ENCODE data around the gene TAF10.
A peak's percentile ranks its signal among the peaks of the same experiment; 100 is the strongest.

Gene TAF10

DNA sequence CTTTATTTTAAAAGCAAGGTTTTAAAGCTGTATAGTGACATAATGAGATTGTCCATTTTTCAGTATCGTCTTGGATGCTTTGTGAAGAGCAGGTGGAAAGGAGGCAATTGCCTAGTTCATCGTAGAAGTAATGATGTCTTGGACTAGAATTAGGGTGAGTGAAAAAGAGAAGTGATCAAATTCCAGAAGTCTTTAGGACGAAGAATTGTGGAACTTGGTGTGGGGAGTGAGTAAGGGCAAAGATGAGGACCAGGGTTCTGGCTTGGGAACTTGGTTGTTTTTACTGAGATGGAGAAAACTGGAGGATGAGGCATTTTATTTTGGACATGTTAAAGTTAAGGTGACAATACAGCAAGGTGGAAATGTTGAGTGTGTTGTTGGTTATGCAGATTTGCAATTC lies 7.2 kb downstream of the TAF10 start:
- TF ChIP-seq, protein P1, sequence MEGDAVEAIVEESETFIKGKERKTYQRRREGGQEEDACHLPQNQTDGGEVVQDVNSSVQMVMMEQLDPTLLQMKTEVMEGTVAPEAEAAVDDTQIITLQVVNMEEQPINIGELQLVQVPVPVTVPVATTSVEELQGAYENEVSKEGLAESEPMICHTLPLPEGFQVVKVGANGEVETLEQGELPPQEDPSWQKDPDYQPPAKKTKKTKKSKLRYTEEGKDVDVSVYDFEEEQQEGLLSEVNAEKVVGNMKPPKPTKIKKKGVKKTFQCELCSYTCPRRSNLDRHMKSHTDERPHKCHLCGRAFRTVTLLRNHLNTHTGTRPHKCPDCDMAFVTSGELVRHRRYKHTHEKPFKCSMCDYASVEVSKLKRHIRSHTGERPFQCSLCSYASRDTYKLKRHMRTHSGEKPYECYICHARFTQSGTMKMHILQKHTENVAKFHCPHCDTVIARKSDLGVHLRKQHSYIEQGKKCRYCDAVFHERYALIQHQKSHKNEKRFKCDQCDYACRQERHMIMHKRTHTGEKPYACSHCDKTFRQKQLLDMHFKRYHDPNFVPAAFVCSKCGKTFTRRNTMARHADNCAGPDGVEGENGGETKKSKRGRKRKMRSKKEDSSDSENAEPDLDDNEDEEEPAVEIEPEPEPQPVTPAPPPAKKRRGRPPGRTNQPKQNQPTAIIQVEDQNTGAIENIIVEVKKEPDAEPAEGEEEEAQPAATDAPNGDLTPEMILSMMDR (IDR thresholded peaks at IDR 0.05; ENCODE audit: low read depth, low read length): no peak
- no peak for DNase-seq (ENCODE audit: low read depth, low spot score)
- in situ Hi-C loops (cut with HindIII; ENCODE audit: low sequenced_read_pairs): no loop called here
- peak overlapping the region; percentile 62 for H3K4me3 ChIP-seq (ENCODE audit: low read depth, low read length)

DNA sequence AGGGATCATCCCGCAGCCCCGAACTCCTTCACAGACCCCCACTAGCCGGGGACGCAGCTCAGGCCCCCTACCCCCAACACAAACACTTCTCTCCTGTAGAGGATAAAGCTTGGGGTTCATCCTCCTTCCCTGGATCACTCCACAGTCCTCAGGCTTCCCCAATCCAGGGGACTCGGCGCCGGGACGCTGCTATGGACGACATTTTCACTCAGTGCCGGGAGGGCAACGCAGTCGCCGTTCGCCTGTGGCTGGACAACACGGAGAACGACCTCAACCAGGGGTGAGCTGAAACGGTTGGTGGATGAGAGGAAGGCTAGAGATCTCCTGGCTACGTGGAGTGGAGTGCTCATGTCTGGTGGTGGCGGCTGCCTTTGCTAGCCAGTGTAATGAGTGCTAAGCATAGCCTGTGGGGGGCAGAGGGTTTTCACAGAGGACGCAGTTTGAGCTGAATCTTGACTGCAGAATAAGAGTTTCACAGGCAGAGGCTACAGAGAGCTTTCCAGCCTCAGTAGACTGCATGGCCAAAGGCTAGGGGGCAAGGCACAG lies 7.9 kb downstream of the TAF10 start:
- in situ Hi-C loops (cut with HindIII; ENCODE audit: low sequenced_read_pairs): no loop called here
- DNase-seq (ENCODE audit: low read depth, low spot score): peak; percentile 71
- peak overlapping the region; percentile 62 for H3K4me3 ChIP-seq (ENCODE audit: low read depth, low read length)
- TF ChIP-seq, protein P1 (IDR thresholded peaks at IDR 0.05; ENCODE audit: low read depth, low read length): peak; percentile 30

- DNase-seq (ENCODE audit: low read depth, low spot score): peak; percentile 92
- TF ChIP-seq, protein P1 (IDR thresholded peaks at IDR 0.05; ENCODE audit: low read depth, low read length): no peak
- peak within 1 kb of the TSS; percentile 62 for H3K4me3 ChIP-seq (ENCODE audit: low read depth, low read length)
- in situ Hi-C loops (cut with HindIII; ENCODE audit: low sequenced_read_pairs): no loop called here
Measured at GRCh38 chr11:6603287-6604080, 8.5 kb downstream of the TAF10 start, which contains the start of the genes ILK and RRP8. ILK (plus strand) TSS chr11:6603774; CDS start chr11:6604272, 498 bp downstream. RRP8 (minus strand) TSS chr11:6603616; CDS start chr11:6603502, 114 bp downstream.

DNA sequence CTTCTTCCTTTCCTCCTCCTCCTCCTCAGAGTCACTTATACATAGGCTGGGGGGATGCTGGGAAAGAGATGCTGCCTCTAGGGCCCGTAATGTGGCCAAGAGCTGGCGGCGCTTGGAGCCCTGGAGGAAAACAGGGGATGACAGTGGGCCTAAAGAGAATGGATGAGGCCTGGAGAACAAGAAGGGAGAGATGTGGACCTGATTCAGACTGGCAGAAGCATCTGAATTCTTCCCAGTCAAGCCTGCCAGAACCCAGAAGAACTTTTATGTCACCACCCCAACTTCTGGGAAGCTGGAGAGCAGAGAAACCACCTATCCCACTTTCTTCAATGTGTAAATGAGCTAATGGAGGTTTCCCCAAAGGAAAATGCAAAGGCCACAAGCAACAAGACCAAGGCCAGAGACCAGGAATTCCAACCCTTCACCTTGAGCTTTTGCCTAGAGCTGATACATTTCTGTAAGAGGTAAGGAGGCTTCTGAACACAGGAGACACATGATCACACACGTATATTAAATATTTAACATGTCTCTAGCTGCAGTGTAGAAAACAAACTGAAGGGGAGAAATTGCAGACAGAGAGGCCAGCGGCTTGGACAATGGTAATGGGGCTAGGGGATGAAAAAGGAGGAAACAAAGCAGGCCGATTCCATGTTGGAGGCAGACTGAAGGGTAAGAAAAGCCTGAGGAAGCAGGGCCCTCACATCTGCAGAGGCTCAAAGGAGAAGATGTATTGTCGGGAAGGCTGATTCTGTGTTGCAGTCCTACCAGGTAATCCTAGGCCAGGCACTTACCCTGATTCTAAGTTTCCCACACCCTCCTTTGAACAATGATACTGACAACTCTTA lies 9.7 kb downstream of the TAF10 start:
- no peak for DNase-seq (ENCODE audit: low read depth, low spot score)
- TF ChIP-seq, protein P1 (IDR thresholded peaks at IDR 0.05; ENCODE audit: low read depth, low read length): no peak
- peak overlapping the region; percentile 62 for H3K4me3 ChIP-seq (ENCODE audit: low read depth, low read length)
- in situ Hi-C loops (cut with HindIII; ENCODE audit: low sequenced_read_pairs): no loop called here

DNA sequence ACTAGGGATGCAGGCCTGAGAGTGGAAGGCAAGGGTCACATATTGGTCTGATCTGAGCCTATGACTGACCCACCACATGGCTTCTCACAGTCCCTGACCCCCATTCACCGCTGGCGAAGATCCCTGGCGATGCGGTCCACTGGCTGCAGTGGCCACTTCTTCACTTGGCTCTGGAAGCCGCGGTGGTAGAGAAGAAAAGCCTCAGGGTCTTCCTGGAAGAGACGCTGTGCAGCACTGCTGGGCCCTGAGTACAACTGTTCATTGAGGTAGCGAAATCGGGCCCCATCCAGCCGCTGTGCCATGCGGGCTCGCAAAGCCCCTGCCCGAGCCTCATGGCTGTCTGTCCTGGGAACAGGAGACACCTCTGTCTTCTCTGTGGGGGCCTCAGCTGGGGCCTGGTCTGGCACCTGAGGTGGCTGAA lies 11.0 kb downstream of the TAF10 start:
- H3K4me3 ChIP-seq (ENCODE audit: low read depth, low read length): no peak overlapping the region
- TF ChIP-seq, protein P1 (IDR thresholded peaks at IDR 0.05; ENCODE audit: low read depth, low read length): no peak
- in situ Hi-C loops (cut with HindIII; ENCODE audit: low sequenced_read_pairs): no loop called here
- no peak for DNase-seq (ENCODE audit: low read depth, low spot score)

- no peak for DNase-seq (ENCODE audit: low read depth, low spot score)
- in situ Hi-C loops (cut with HindIII; ENCODE audit: low sequenced_read_pairs): no loop called here
- TF ChIP-seq, protein P1 (IDR thresholded peaks at IDR 0.05; ENCODE audit: low read depth, low read length): no peak
- no peak overlapping the region for H3K4me3 ChIP-seq (ENCODE audit: low read depth, low read length)
Measured at GRCh38 chr11:6599881-6600390, 12.1 kb downstream of the TAF10 start.

Measured in astrocyte of the spinal cord (primary cell).